ENCODE measurements around the gene CLPX.

The CLPX gene

DNA sequence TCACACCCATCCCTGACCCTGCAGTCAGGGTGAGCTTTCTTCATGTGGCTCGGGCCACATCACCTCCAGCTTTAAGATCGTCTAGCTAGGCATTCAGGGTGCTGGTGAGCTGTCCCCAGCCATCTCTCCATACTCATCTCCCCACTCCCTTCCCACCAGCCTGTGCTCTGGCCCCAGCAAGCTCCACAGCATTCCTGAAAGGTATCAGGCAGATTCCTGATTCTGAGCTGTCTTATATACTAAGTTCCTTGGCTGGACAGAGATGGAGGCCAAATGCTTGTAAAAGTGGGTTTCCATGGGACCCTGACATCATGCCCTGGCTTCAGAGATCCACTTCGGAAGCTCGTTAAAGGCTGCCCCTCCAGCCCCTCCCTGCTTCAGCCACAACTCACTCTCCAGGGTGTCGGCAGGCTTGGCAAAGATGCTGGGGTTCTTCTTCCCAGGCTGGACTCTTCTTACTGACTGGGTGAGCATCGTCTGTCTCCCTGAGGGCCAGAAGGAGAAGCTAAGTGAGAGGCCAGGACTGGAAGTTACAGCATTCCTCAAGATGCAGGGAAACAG, 22.2 kb upstream of the CLPX start:
- no peaks in the 10 kb centered on the region for H3K9me3 ChIP-seq (ENCODE audit: insufficient read depth, low read length, severe bottlenecking)
- H3K27me3 ChIP-seq (ENCODE audit: insufficient read depth, low read length, poor library complexity) = no peaks in the 10 kb centered on the region
- H4K20me1 ChIP-seq (ENCODE audit: insufficient read depth, low read length) = no peaks in the 10 kb centered on the region
- TF ChIP-seq, protein P1, sequence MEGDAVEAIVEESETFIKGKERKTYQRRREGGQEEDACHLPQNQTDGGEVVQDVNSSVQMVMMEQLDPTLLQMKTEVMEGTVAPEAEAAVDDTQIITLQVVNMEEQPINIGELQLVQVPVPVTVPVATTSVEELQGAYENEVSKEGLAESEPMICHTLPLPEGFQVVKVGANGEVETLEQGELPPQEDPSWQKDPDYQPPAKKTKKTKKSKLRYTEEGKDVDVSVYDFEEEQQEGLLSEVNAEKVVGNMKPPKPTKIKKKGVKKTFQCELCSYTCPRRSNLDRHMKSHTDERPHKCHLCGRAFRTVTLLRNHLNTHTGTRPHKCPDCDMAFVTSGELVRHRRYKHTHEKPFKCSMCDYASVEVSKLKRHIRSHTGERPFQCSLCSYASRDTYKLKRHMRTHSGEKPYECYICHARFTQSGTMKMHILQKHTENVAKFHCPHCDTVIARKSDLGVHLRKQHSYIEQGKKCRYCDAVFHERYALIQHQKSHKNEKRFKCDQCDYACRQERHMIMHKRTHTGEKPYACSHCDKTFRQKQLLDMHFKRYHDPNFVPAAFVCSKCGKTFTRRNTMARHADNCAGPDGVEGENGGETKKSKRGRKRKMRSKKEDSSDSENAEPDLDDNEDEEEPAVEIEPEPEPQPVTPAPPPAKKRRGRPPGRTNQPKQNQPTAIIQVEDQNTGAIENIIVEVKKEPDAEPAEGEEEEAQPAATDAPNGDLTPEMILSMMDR (IDR thresholded peaks at IDR 0.05; ENCODE audit: borderline replicate concordance, extremely low read depth, low read length, poor library complexity, severe bottlenecking) = no peak
- no peak for TF ChIP-seq EZH2 (IDR thresholded peaks at IDR 0.05; ENCODE audit: borderline replicate concordance, low read depth, low read length, severe bottlenecking)
- H2AFZ ChIP-seq (ENCODE audit: low read depth, low read length) = no peak overlapping the region
- H3K4me3 ChIP-seq (ENCODE audit: low read depth in 1 of 2, low read length in 2 of 2) = no peak overlapping the region
- no peaks in the 10 kb centered on the region for H3K4me1 ChIP-seq (ENCODE audit: insufficient read depth, low read length)
- DNase-seq (no peak), ATAC-seq (ENCODE audit: insufficient read depth, low read depth) (no peak)
- no peaks in the 10 kb centered on the region for H3K79me2 ChIP-seq (ENCODE audit: insufficient read depth, low read length)
- H3K4me2 ChIP-seq (ENCODE audit: insufficient read depth, low read length) = no peak overlapping the region
- H3K9ac ChIP-seq (ENCODE audit: low read depth, low read length) = no peak overlapping the region
- H3K27ac ChIP-seq (ENCODE audit: low read length) = no peak overlapping the region
- no peaks in the 10 kb centered on the region for H3K36me3 ChIP-seq (ENCODE audit: insufficient read depth, low read length)

GRCh38 chr15:65206750-65207149, 21.6 kb upstream of the CLPX start:
- ATAC-seq (ENCODE audit: insufficient read depth, low read depth) = no peak
- no peak for DNase-seq
- no peaks in the 10 kb centered on the region for H3K9me3 ChIP-seq (ENCODE audit: insufficient read depth, low read length, severe bottlenecking)
- H3K79me2 ChIP-seq (ENCODE audit: insufficient read depth, low read length) = no peaks in the 10 kb centered on the region
- H2AFZ ChIP-seq (ENCODE audit: low read depth, low read length) = no peak overlapping the region
- H3K4me1 ChIP-seq (ENCODE audit: insufficient read depth, low read length) = no peaks in the 10 kb centered on the region
- no peak overlapping the region for H3K9ac ChIP-seq (ENCODE audit: low read depth, low read length)
- no peak for TF ChIP-seq EZH2 (IDR thresholded peaks at IDR 0.05; ENCODE audit: borderline replicate concordance, low read depth, low read length, severe bottlenecking)
- TF ChIP-seq, protein P1 (IDR thresholded peaks at IDR 0.05; ENCODE audit: borderline replicate concordance, extremely low read depth, low read length, poor library complexity, severe bottlenecking) = no peak
- H3K36me3 ChIP-seq (ENCODE audit: insufficient read depth, low read length) = no peaks in the 10 kb centered on the region
- H3K27ac ChIP-seq (ENCODE audit: low read length) = no peak overlapping the region
- no peaks in the 10 kb centered on the region for H3K27me3 ChIP-seq (ENCODE audit: insufficient read depth, low read length, poor library complexity)
- H3K4me3 ChIP-seq (ENCODE audit: low read depth in 1 of 2, low read length in 2 of 2) = no peak overlapping the region
- no peaks in the 10 kb centered on the region for H4K20me1 ChIP-seq (ENCODE audit: insufficient read depth, low read length)
- H3K4me2 ChIP-seq (ENCODE audit: insufficient read depth, low read length) = no peak overlapping the region

DNA sequence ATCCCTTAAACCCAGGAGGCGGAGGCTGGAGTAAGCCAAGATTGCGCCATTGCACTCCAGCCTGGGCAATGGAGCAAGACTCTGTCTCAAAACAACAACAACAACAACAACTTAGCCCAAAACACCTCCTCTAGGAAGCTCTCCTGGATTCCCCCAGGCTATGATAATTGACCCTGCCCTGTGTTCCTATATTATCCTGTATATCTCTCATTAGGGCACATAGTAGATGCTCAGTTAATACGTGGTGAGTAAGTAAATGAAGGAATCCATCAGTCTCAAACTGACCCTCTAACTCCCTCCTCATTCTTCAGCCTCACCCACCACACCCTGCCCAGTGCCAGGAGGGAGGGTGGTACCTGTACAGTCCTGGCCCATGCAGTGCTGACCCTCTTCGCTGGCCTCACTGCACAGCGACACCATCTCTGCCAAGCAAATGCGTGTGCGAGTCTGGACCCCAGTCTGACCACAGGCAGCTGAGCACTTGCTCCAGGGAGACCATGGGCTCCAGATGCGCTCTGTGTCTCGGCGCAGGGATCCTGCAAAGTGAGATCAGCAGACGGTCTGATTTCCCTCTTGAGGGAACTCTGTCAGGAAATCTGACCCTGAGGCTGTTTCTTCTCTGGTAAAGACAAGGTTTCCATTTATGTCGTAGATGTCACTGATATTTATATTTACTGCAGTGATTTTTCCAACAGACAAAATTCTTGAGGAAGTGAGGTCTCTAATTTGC, 20.0 kb upstream of the CLPX start:
- ATAC-seq (ENCODE audit: insufficient read depth, low read depth) (no peak), DNase-seq (no peak)
- no peaks in the 10 kb centered on the region for H3K79me2 ChIP-seq (ENCODE audit: insufficient read depth, low read length)
- TF ChIP-seq EZH2 (IDR thresholded peaks at IDR 0.05; ENCODE audit: borderline replicate concordance, low read depth, low read length, severe bottlenecking) = no peak
- TF ChIP-seq, protein P1 (IDR thresholded peaks at IDR 0.05; ENCODE audit: borderline replicate concordance, extremely low read depth, low read length, poor library complexity, severe bottlenecking) = no peak
- no peak overlapping the region for H3K4me2 ChIP-seq (ENCODE audit: insufficient read depth, low read length)
- H3K9ac ChIP-seq (ENCODE audit: low read depth, low read length) = no peak overlapping the region
- no peak overlapping the region for H3K4me3 ChIP-seq (ENCODE audit: low read depth in 1 of 2, low read length in 2 of 2)
- H3K9me3 ChIP-seq (ENCODE audit: insufficient read depth, low read length, severe bottlenecking) = no peaks in the 10 kb centered on the region
- H3K27ac ChIP-seq (ENCODE audit: low read length) = no peak overlapping the region
- H2AFZ ChIP-seq (ENCODE audit: low read depth, low read length) = no peak overlapping the region
- no peaks in the 10 kb centered on the region for H3K27me3 ChIP-seq (ENCODE audit: insufficient read depth, low read length, poor library complexity)
- H3K4me1 ChIP-seq (ENCODE audit: insufficient read depth, low read length) = no peaks in the 10 kb centered on the region
- no peaks in the 10 kb centered on the region for H3K36me3 ChIP-seq (ENCODE audit: insufficient read depth, low read length)
- no peaks in the 10 kb centered on the region for H4K20me1 ChIP-seq (ENCODE audit: insufficient read depth, low read length)

All from DND-41 (cell line).